Measurements from ENCODE around the gene PADI1. TPM values are rescaled to one million over a fixed set of nuclear protein-coding genes. Genes with fewer than 3 reads are reported as not detected.

PADI1 gene
- total RNA-seq, 1 donor from 2014 or later, result not detected

Other genes starting within 250 kb of the PADI1 start
- 19.8 TPM for gene MFAP2, start 224.5 kb upstream of the PADI1 start, total RNA-seq
- gene ATP13A2, start 193.2 kb upstream of the PADI1 start, total RNA-seq, result 87.1 TPM
- 89.7 TPM for gene SDHB, start 151.1 kb upstream of the PADI1 start, total RNA-seq
- 8.6 TPM for gene PADI2, start 85.7 kb upstream of the PADI1 start, total RNA-seq
- 0.72 TPM for gene PADI3, start 44.0 kb downstream of the PADI1 start, total RNA-seq
- gene PADI4, start 103.1 kb downstream of the PADI1 start, total RNA-seq, result 0.78 TPM
- gene PADI6, start 167.1 kb downstream of the PADI1 start, total RNA-seq, result not detected
- gene RCC2, start 234.5 kb downstream of the PADI1 start, total RNA-seq, result 67.6 TPM

Measured in mucosa of gallbladder (tissue), 1 donor.